HG02870 (cell line): ENCODE results near the gene UVRAG.
"Not testable (repeated sequence)": the region's sequence is repeated elsewhere in the genome, so short reads cannot be mapped to it uniquely, and the experiment has no call there.

ENCODE experiments used
- ATAC-seq: cut with Tn5 transposase; IDR thresholded peaks from one replicate; pipeline ENCODE4 v1.9.1; 2021; ENCODE audit warnings: mild to moderate bottlenecking, moderate library complexity; ENCODE audit not compliant: unreplicated experiment

UVRAG gene

GRCh38 chr11:75910426-75911145 is 95.6 kb downstream of the UVRAG start:
- ATAC-seq = no peak

- no peak for ATAC-seq
Measured at GRCh38 chr11:75911459-75911858, 96.4 kb downstream of the UVRAG start.

GRCh38 chr11:75913984-75914383 is 99.0 kb downstream of the UVRAG start:
- ATAC-seq = no peak

GRCh38 chr11:75916882-75917281 is 101.9 kb downstream of the UVRAG start:
- no peak for ATAC-seq

GRCh38 chr11:75918331-75918730 is 103.3 kb downstream of the UVRAG start:
- no peak for ATAC-seq

- no peak for ATAC-seq
Measured at GRCh38 chr11:75919525-75919924, 104.5 kb downstream of the UVRAG start.

GRCh38 chr11:75920848-75921247 is 105.8 kb downstream of the UVRAG start:
- no peak for ATAC-seq

GRCh38 chr11:75921808-75922207 is 106.8 kb downstream of the UVRAG start:
- ATAC-seq = no peak

GRCh38 chr11:75924966-75925784 is 110.2 kb downstream of the UVRAG start:
- ATAC-seq = peak; percentile 51

GRCh38 chr11:75925785-75926164 is 110.8 kb downstream of the UVRAG start:
- peak; percentile 14 for ATAC-seq

- ATAC-seq = no peak
Measured at GRCh38 chr11:75929706-75930105, 114.7 kb downstream of the UVRAG start.

GRCh38 chr11:75930534-75930933 is 115.5 kb downstream of the UVRAG start:
- ATAC-seq = no peak

- ATAC-seq = no peak
Measured at GRCh38 chr11:75931124-75931523, 116.1 kb downstream of the UVRAG start.

- ATAC-seq = not testable (repeated sequence)
Measured at GRCh38 chr11:75933736-75934135, 118.7 kb downstream of the UVRAG start.

- no peak for ATAC-seq
Measured at GRCh38 chr11:75934851-75935250, 119.8 kb downstream of the UVRAG start.

GRCh38 chr11:75938543-75938942 is 123.5 kb downstream of the UVRAG start:
- no peak for ATAC-seq

- no peak for ATAC-seq
Measured at GRCh38 chr11:75939516-75939915, 124.5 kb downstream of the UVRAG start.

- ATAC-seq = no peak
Measured at GRCh38 chr11:75939992-75940391, 125.0 kb downstream of the UVRAG start.

- ATAC-seq = no peak
Measured at GRCh38 chr11:75940911-75941310, 125.9 kb downstream of the UVRAG start.

- ATAC-seq = no peak
Measured at GRCh38 chr11:75944515-75944914, 129.5 kb downstream of the UVRAG start.

GRCh38 chr11:75945446-75945845 is 130.4 kb downstream of the UVRAG start:
- ATAC-seq = no peak

GRCh38 chr11:75945947-75946346 is 130.9 kb downstream of the UVRAG start:
- ATAC-seq = no peak
